ENCODE data around the gene P4HB.

Gene P4HB

GRCh38 chr17:81811705-81812570 is 48.4 kb downstream of the P4HB start:
- DNase-seq (ENCODE audit: low read depth in 2 of 2): no peak

GRCh38 chr17:81810892-81811704 is 49.2 kb downstream of the P4HB start:
- DNase-seq (ENCODE audit: low read depth in 2 of 2): no peak

GRCh38 chr17:81810476-81810875 is 49.9 kb downstream of the P4HB start:
- no peak for DNase-seq (ENCODE audit: low read depth in 2 of 2)

- DNase-seq (ENCODE audit: low read depth in 2 of 2): no peak
Measured at GRCh38 chr17:81809556-81809998, 50.8 kb downstream of the P4HB start.

DNA sequence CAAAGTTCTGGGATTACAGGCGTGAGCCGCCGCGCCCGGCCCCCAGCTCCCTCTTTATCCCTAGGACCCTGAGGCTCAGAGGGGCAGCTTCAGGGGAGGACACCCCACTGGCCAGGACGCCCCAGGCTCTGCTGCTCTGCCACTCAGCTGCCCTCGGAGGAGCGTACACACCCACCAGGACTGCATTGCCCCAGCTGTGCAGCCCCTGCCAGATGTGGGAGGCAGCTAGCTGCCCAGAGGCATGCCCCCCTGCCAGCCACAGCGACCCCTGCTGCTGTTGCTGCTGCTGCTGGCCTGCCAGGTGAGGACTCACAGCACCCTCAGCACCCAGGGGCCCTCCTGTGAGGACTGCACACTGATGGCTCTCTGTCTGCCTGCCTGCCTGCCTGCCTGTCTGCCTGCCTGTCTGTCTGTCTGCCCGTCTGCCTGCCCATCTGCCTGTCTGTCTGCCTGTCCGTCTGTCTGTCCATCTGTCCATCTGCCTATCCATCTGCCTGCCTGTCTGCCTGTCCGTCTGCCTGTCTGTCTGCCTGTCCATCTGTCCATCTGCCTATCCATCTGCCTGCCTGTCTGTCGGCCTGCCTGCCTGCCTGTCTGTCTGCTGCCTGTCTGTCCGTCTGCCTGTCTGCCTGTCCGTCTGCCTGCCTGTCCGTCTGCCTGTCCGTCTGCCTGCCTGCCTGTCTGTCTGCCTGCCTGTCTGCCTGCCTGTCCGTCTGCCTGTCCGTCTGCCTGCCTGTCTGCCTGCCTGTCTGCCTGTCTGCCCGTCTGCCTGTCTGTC is 51.4 kb downstream of the P4HB start:
- DNase-seq (ENCODE audit: low read depth in 2 of 2): no peak

DNA sequence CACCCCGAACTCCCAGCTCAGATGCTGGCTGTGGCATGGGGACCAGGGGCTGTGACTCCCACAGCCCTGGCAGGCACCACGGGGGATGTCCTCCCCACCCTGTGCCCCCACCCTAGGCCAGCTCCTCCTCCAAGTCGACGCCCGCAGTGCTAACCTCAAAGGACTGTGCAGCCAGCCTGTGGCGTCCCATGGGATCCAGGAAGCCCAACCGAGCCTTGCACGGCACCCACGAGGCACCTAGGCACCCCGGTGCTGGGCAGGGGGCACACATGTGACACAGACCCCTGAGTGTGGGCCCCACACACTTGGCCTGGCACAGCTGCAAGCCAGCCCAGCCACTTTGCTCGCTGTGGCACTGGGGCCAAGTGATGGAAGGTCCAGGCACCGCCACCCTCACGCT is 52.5 kb downstream of the P4HB start:
- no peak for DNase-seq (ENCODE audit: low read depth in 2 of 2)

GRCh38 chr17:81807210-81807719 is 53.1 kb downstream of the P4HB start:
- no peak for DNase-seq (ENCODE audit: low read depth in 2 of 2)

GRCh38 chr17:81806461-81807209 is 53.7 kb downstream of the P4HB start:
- DNase-seq (ENCODE audit: low read depth in 2 of 2): no peak

DNA sequence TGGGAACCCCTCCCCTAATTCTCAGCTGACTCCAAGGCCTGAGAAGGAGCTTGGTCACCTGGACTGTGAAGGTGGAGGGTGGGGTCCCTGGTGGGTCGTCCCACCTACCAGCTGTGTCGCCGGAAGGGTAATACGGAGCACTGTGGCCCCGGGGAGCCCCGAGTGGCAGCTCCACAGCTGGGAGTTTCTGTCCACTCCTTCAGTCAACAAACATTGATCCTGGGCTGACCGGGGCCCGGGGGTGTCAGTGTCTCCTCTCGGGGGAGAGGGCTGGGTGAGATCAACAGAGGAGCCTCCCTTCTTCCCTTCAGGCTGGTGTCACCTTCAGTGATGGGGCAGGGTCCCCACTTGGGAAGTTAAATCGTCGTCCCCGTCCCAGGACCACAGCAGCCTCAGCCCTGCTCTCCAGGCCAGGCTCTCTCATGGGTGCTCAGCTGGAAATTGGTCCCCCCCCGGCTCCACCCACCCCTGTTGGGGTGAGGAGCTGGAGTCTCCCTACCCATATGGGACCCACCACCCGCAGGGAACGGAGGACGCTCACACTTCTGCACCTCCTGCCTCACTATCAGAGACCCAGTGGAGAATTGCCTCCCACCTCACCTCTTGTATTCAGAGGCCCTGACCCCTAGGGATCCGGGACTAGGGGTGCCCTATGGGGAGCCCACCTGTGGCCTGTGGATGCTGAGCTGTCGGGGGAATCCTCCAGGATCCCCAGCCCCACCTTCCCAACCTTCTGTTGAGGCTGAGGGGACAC is 54.5 kb downstream of the P4HB start:
- no peak for DNase-seq (ENCODE audit: low read depth in 2 of 2)

DNA sequence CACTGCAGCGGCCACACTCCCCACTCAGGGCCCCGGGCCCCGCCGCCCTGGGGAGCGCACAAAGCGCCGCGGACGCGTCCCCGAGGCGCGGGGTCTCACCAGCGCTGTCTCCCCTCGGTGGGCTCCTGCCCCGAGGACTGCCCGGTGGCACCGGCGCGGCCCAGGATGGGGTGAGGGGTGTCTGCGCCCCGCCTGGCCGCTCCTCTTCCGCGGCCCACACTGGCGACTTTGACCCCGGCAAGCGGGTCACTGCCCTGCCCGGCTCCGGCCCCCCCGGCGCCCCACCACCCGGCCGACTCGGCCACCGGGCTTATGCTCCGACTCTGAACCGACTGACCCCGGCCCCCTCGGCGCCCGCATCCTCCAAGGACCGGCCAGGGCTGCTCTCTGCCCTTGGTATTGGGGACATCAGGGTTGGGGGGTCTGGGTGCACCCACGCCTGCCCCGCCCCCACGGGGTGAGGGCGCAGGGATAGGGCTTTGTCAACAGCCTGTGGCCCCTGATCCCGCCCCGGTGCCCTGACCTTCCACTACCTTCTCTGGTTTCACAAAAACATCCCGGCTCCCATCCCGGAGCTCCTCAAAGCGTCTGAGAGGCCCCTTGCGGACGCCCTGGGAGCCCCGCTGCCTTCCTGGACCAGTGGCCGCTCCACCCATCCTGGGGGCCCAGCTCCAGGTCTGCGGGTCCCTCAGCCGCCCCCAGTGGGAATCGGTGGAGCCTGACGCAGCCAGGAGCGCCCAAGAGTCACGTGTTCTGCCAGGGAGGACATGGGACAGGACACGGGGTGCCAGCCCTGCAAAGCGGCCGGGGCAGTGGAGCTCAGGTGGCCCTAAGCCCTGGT is 55.6 kb downstream of the P4HB start:
- no peak for DNase-seq (ENCODE audit: low read depth in 2 of 2)

- no peak for DNase-seq (ENCODE audit: low read depth in 2 of 2)
Measured at GRCh38 chr17:81803728-81804558, 56.4 kb downstream of the P4HB start, which contains the start of gene GCGR. Gene GCGR (plus strand): TSS chr17:81804150. CDS start chr17:81809019, 4,869 bp downstream.

DNA sequence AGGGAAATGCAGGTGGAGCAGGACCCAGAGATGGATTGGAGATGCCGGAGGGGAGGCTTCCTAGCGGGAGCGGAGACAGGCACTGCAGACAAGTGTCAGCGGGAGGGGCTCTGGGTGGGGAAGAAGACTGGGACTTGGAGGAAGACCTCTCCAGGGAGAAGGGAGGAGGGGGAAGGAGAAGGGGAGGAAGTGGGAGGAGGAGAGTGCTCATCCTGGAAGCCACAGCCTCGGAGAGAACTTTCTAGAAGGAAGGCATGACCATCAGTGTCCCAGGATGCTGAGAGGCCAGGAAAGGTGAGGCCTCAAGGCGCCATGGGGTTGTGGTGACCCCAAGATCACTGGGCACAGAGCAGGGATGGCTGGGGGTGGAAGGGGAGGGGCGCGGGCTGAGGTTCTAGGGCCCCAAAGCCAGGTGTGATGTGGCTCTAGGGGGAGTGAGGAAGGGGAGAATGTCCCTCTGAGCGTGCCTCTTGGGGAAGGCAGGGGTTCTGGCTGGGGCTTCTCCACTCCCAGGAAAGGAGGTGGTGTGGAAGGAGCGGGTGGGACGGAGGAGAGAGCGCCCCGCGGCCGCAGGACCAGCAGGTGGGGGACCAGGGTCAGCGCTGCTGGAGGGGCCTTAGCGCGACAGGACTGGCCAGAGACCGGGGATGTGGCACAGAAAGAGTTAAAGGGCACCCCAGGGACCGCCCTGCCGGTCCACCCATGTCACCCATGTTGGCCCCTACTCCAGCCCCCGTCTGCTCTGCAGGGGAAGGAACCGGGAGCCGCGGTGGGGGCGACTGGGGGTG is 57.3 kb downstream of the P4HB start:
- DNase-seq (ENCODE audit: low read depth in 2 of 2): no peak

DNA sequence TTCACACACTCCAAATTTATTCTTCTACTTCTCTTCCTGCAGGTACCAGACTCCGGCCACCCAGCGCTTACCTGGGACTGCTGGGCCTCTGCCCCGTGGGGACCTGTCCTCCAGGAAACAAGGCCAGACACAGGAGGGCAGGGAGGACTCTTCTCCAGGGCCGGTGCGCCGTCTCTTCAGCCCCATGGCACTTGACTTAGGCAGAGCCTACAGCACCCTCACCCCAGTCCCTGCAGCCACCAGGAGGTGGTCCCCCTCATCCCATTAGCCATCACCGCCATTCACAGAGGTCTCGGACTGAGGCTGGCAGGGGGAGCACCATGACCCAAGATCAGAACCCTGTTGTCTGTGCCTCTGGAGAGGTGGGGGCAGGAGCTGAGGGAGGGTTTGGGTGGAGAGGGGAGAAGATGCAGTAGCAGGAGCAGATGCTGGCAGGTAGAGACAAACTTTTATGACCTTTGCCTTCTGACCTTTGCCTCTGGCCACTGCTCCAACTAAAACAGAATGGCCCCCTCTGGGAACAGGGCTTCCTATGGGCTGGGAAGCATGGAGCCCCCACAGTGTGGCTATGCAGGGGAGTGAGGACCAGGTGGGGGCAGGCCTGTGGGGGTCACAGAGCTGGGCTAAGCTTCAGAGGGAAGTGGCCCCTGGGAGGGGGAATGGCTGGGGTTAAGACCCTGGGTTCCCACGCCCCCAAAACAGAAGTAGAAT is 58.1 kb downstream of the P4HB start:
- DNase-seq (ENCODE audit: low read depth in 2 of 2): no peak

GRCh38 chr17:81801327-81801726 is 59.0 kb downstream of the P4HB start:
- no peak for DNase-seq (ENCODE audit: low read depth in 2 of 2)

DNA sequence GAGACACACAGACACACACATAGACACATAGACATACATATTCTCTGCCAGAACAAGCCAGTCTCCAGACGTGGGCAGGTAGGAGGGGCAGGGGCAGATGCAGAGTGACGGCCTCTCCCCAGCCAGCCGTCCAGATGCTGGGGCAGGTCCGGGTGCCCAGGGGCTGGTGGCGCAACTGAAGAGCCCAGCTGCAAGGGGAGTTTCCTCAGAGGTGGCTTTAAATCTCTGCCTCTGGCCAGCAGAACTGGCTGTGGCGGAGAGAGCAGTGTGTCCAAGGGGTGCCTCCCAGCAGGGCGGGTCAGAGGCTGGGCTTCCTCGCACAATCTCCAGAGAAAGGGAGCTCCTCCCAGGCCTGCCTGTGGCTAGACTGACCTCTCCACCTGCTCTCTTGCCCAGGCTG is 65.8 kb downstream of the P4HB start:
- no peak for DNase-seq (ENCODE audit: low read depth in 2 of 2)

- DNase-seq (ENCODE audit: low read depth in 2 of 2): no peak
Measured at GRCh38 chr17:81794074-81794476, 66.3 kb downstream of the P4HB start.
